HG03097 (cell line): ENCODE results near the gene ISOC2.
A peak's percentile ranks its signal among the peaks of the same experiment; 100 is the strongest.
"Not testable (repeated sequence)": the region's sequence is repeated elsewhere in the genome, so short reads cannot be mapped to it uniquely, and the experiment has no call there.

Experiments used
- ATAC-seq: cut with Tn5 transposase; IDR thresholded peaks from one replicate; pipeline ENCODE4 v1.9.1; 2021; ENCODE audit not compliant: unreplicated experiment, low FRiP score

Gene ISOC2

GRCh38 chr19:55461259-55461973, at the start of gene ISOC2:
ISOC2 (minus strand) TSS chr19:55461642; CDS start chr19:55456486, 5,156 bp downstream.
- peak; percentile 91 for ATAC-seq

- ATAC-seq: no peak
These were observed 46.7 kb upstream of the ISOC2 start for GRCh38 chr19:55508120-55508519.

GRCh38 chr19:55504981-55505380, 43.5 kb upstream of the ISOC2 start:
- ATAC-seq: no peak

GRCh38 chr19:55504252-55504603, 42.8 kb upstream of the ISOC2 start:
- ATAC-seq: peak; percentile 13

GRCh38 chr19:55503502-55504251, 42.2 kb upstream of the ISOC2 start:
- ATAC-seq: peak; percentile 85

- no peak for ATAC-seq
These were observed 41.7 kb upstream of the ISOC2 start for GRCh38 chr19:55503157-55503501.

GRCh38 chr19:55502197-55502952, 40.9 kb upstream of the ISOC2 start:
- ATAC-seq: no peak

- ATAC-seq: no peak
These were observed 39.0 kb upstream of the ISOC2 start for GRCh38 chr19:55500368-55500952.

GRCh38 chr19:55498246-55498840, 36.9 kb upstream of the ISOC2 start:
- no peak for ATAC-seq

GRCh38 chr19:55497763-55498162, 36.3 kb upstream of the ISOC2 start:
- no peak for ATAC-seq

GRCh38 chr19:55496820-55497219, 35.4 kb upstream of the ISOC2 start:
- not testable (repeated sequence) for ATAC-seq

GRCh38 chr19:55495646-55496349, 34.4 kb upstream of the ISOC2 start:
- ATAC-seq: no peak

GRCh38 chr19:55494172-55494761, 32.8 kb upstream of the ISOC2 start:
- no peak for ATAC-seq

- no peak for ATAC-seq
These were observed 32.3 kb upstream of the ISOC2 start for GRCh38 chr19:55493645-55494171.

- ATAC-seq: no peak
These were observed 31.7 kb upstream of the ISOC2 start for GRCh38 chr19:55493052-55493644.

- no peak for ATAC-seq
These were observed 31.0 kb upstream of the ISOC2 start for GRCh38 chr19:55492362-55492944.

GRCh38 chr19:55491546-55492360, 30.3 kb upstream of the ISOC2 start:
- no peak for ATAC-seq
